GM12872 (cell line): Measurements from ENCODE around the gene GCHFR.

Experiments
- CTCF ChIP-seq: IDR thresholded peaks from 3 replicates; pipeline ENCODE4 v1.5.1; 2011; ENCODE audit warnings: low read depth, mild to moderate bottlenecking, low read length, moderate library complexity; ENCODE audit not compliant: insufficient read depth

The GCHFR gene

GRCh38 chr15:40787344-40787841, 23.5 kb downstream of the GCHFR start:
- TF ChIP-seq CTCF, result no peak

GRCh38 chr15:40787991-40788390, 24.1 kb downstream of the GCHFR start:
- TF ChIP-seq CTCF, result no peak

GRCh38 chr15:40789119-40789518, 25.3 kb downstream of the GCHFR start:
- TF ChIP-seq CTCF, result no peak

GRCh38 chr15:40789999-40790398, 26.1 kb downstream of the GCHFR start:
- TF ChIP-seq CTCF, result no peak

GRCh38 chr15:40790718-40791117, 26.9 kb downstream of the GCHFR start:
- TF ChIP-seq CTCF, result no peak

GRCh38 chr15:40792394-40792793, 28.5 kb downstream of the GCHFR start:
- no peak for TF ChIP-seq CTCF

- TF ChIP-seq CTCF, result no peak
Observed at GRCh38 chr15:40793216-40793989, 29.5 kb downstream of the GCHFR start.

- TF ChIP-seq CTCF, result no peak
Observed at GRCh38 chr15:40796041-40796440, 32.2 kb downstream of the GCHFR start.
